OCI-LY1 (cell line): Measurements from ENCODE around the gene RNGTT.

Experiments used
- H2AFZ ChIP-seq: fragments of 200-600 bp; sonication (generic), shearing (Covaris generic); 2 replicates; pipeline ENCODE4 v1.6.0; 2014; ENCODE audit warnings: antibody characterized with exemption, mild to moderate bottlenecking, low read length
- H3F3A ChIP-seq: fragments of 200-600 bp; sonication (generic), shearing (Covaris generic); 2 replicates; pipeline ENCODE4 v1.6.0; 2014; ENCODE audit warnings: mild to moderate bottlenecking, antibody characterized with exemption, low read length, moderate library complexity; ENCODE audit not compliant: insufficient read depth
- H3K27ac ChIP-seq: fragments of 200-600 bp; sonication (generic); 2 replicates; pipeline ENCODE4 v1.5.1; 2014; ENCODE audit warnings: low read length, mixed run types, mild to moderate bottlenecking, low read depth; ENCODE audit not compliant: poor library complexity, severe bottlenecking
- H3K27me3 ChIP-seq: fragments of 200-600 bp; sonication (generic); 2 replicates; pipeline ENCODE4 v1.6.0; 2014; ENCODE audit warnings: antibody characterized with exemption, mild to moderate bottlenecking, low read length, moderate library complexity; ENCODE audit not compliant: insufficient read depth
- H3K36me3 ChIP-seq: fragments of 200-600 bp; sonication (generic); 2 replicates; pipeline ENCODE4 v1.6.1; 2014; ENCODE audit warnings: mild to moderate bottlenecking, antibody characterized with exemption, low read length, moderate library complexity, mixed read lengths; ENCODE audit not compliant: insufficient read depth
- H3K4me1 ChIP-seq: fragments of 200-600 bp; sonication (generic); 2 replicates; pipeline ENCODE4 v1.5.1; 2014; ENCODE audit warnings: mild to moderate bottlenecking, low read length, moderate library complexity; ENCODE audit not compliant: insufficient read depth, severe bottlenecking
- H3K4me2 ChIP-seq: fragments of 200-600 bp; sonication (generic), shearing (Covaris generic); 2 replicates; pipeline ENCODE4 v1.6.1; 2014; ENCODE audit warnings: low read length
- H3K4me3 ChIP-seq: fragments of 200-600 bp; sonication (generic); 2 replicates; pipeline ENCODE4 v1.5.1; 2014; ENCODE audit warnings: low read length, low read depth, mild to moderate bottlenecking, mixed read lengths; ENCODE audit not compliant: poor library complexity, severe bottlenecking
- H3K79me2 ChIP-seq: fragments of 200-600 bp; shearing (Covaris generic); 2 replicates; pipeline ENCODE4 v1.6.1; 2016; ENCODE audit warnings: mixed run types, low read length, mixed read lengths; ENCODE audit not compliant: insufficient read depth
- H3K9ac ChIP-seq: fragments of 200-600 bp; sonication (generic), shearing (Covaris generic); 2 replicates; pipeline ENCODE4 v1.6.1; 2014; ENCODE audit warnings: mild to moderate bottlenecking, low read length, mixed read lengths
- H3K9me2 ChIP-seq: fragments of 200-600 bp; sonication (generic), shearing (Covaris generic); 2 replicates; pipeline ENCODE4 v1.6.1; 2014; ENCODE audit warnings: low read depth, mild to moderate bottlenecking, low read length, mixed read lengths
- H3K9me3 ChIP-seq: fragments of 200-600 bp; shearing (Covaris generic); 2 replicates; pipeline ENCODE4 v1.6.1; 2014; ENCODE audit warnings: low read length, mixed read lengths
- H4K20me1 ChIP-seq: fragments of 200-600 bp; sonication (generic), shearing (Covaris generic); 2 replicates; pipeline ENCODE4 v1.6.0; 2016; ENCODE audit warnings: mild to moderate bottlenecking, low read length; ENCODE audit not compliant: insufficient read depth
- EZH2 ChIP-seq: fragments of 200-600 bp; sonication (generic), shearing (Covaris generic); IDR thresholded peaks from 2 replicates; pipeline ENCODE4 v1.8.0; 2017; ENCODE audit warnings: borderline replicate concordance, mixed run types, mild to moderate bottlenecking, antibody characterized with exemption, low read length, moderate library complexity, mixed read lengths
- TF ChIP-seq, protein P1 (sequence below): fragments of 200-600 bp; sonication (generic), shearing (Covaris generic); IDR thresholded peaks from 2 replicates; pipeline ENCODE4 v1.5.1; 2017; ENCODE audit warnings: mild to moderate bottlenecking, antibody characterized with exemption, low read length, moderate library complexity, mixed read lengths

Gene RNGTT

DNA sequence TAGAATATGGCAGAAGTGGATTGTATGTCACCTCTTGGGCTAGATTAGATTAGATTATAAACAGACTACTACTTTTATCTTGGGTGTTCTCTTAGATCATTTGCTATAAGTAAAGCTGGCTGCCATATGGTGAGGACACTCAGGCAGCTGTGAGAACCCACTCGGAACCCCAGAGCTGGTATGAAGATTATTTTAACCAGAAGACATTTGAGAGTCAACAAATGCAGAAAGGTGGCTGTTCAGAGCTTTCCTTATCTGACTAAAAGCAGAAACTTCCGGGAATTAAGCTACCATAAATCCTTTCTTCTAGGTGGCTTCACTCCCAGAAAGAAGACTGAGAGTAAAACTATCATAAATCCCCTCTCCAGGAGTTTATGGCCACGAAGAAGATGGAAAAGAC lies 91.9 kb downstream of the RNGTT start:
- no peaks in the 10 kb centered on the region for H3K36me3 ChIP-seq
- H3K79me2 ChIP-seq = no peaks in the 10 kb centered on the region
- H3K9me3 ChIP-seq = no peaks in the 10 kb centered on the region
- no peak overlapping the region for H3K9ac ChIP-seq
- no peak for TF ChIP-seq EZH2
- TF ChIP-seq, protein P1, sequence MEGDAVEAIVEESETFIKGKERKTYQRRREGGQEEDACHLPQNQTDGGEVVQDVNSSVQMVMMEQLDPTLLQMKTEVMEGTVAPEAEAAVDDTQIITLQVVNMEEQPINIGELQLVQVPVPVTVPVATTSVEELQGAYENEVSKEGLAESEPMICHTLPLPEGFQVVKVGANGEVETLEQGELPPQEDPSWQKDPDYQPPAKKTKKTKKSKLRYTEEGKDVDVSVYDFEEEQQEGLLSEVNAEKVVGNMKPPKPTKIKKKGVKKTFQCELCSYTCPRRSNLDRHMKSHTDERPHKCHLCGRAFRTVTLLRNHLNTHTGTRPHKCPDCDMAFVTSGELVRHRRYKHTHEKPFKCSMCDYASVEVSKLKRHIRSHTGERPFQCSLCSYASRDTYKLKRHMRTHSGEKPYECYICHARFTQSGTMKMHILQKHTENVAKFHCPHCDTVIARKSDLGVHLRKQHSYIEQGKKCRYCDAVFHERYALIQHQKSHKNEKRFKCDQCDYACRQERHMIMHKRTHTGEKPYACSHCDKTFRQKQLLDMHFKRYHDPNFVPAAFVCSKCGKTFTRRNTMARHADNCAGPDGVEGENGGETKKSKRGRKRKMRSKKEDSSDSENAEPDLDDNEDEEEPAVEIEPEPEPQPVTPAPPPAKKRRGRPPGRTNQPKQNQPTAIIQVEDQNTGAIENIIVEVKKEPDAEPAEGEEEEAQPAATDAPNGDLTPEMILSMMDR = no peak
- H3F3A ChIP-seq = no peaks in the 10 kb centered on the region
- no peaks in the 10 kb centered on the region for H3K27me3 ChIP-seq
- no peak overlapping the region for H3K27ac ChIP-seq
- H3K9me2 ChIP-seq = no peaks in the 10 kb centered on the region
- no peak overlapping the region for H2AFZ ChIP-seq
- no peak overlapping the region for H3K4me2 ChIP-seq
- peaks cover 19% of the 10 kb centered on the region for H3K4me1 ChIP-seq
- H4K20me1 ChIP-seq = no peaks in the 10 kb centered on the region
- no peak overlapping the region for H3K4me3 ChIP-seq

DNA sequence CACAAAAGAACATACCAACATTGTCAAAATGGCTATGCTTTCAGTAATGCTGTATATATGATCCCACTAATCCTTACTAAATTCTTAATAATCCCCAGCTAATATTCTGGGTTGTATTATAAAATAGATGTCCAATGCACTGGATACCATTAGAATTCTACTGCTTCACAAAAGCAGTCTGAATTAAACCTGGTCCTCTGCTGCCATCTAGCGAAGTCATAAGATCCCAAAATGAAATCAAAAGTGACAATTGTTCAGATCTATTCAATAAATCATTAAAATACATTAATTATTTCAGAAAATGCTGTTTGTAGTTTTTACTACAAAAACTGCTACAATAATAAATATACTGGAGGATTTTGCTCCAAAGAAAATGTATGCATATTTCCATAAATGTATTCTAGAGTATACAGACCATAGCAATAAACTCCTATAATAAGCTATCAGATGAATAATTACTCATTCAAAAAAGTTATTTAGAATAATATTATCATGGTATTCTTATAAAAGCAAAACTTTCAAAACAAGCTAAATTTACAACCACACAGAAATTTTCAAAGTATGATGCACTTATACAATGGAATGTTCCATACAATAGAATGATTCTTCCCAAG lies 92.6 kb downstream of the RNGTT start:
- no peak overlapping the region for H3K4me2 ChIP-seq
- H4K20me1 ChIP-seq = no peaks in the 10 kb centered on the region
- no peaks in the 10 kb centered on the region for H3F3A ChIP-seq

DNA sequence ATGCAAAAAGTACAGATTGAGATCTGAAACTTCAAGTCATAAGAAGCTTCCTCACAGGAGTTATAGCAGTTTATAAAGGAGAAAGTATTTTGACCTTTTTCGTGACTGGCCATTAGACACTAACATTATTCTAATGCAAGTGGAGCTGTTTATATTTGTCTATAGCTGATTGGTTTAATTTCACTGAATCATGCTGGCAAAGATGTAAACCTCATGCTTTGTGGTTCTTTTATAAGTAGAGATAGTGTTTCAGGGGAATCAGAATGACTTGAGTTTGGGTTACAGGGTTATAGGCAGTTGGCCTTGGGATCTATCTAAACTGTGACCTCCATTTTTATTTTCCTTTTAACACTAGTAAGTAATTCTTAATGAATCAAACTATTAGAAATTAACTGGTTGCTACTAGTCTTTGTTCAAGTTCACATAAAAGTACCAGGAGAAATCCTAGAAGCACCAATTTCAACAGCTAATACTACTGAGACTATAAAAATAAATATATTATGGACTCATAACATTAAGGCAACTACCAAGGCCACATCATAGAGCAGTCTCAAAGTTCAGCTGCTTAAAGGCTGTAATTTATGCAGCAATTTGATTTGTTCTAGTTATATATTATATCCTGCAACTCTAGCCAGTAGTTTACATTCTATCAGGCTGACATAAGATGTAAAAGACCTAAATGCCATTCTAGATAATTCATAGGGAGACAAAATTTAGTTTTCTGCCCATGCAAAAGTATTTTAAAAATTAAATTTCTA lies 94.0 kb downstream of the RNGTT start:
- H3K4me1 ChIP-seq = peaks cover 19% of the 10 kb centered on the region
- no peaks in the 10 kb centered on the region for H3K9me2 ChIP-seq
- no peaks in the 10 kb centered on the region for H3K79me2 ChIP-seq
- no peak overlapping the region for H3K4me2 ChIP-seq
- H3F3A ChIP-seq = no peaks in the 10 kb centered on the region
- H3K36me3 ChIP-seq = 0 out of 2 replicates have a peak, but pooled peaks cover 4% of the 10 kb centered on the region
- no peak overlapping the region for H3K9ac ChIP-seq
- no peaks in the 10 kb centered on the region for H3K9me3 ChIP-seq
- no peak overlapping the region for H2AFZ ChIP-seq
- no peak overlapping the region for H3K27ac ChIP-seq
- no peaks in the 10 kb centered on the region for H3K27me3 ChIP-seq
- TF ChIP-seq, protein P1 = no peak
- TF ChIP-seq EZH2 = no peak
- H4K20me1 ChIP-seq = no peaks in the 10 kb centered on the region
- no peak overlapping the region for H3K4me3 ChIP-seq

More for the DNA sequence above, 92.6 kb downstream of the RNGTT start:
- no peak overlapping the region for H3K9ac ChIP-seq
- H3K79me2 ChIP-seq = no peaks in the 10 kb centered on the region
- H3K27me3 ChIP-seq = no peaks in the 10 kb centered on the region
- peaks cover 19% of the 10 kb centered on the region for H3K4me1 ChIP-seq
- 0 out of 2 replicates have a peak, but pooled peaks cover 4% of the 10 kb centered on the region for H3K36me3 ChIP-seq
- H3K27ac ChIP-seq = no peak overlapping the region
- TF ChIP-seq EZH2 = no peak
- TF ChIP-seq, protein P1 = peak; percentile 71
- H2AFZ ChIP-seq = no peak overlapping the region
- H3K9me3 ChIP-seq = no peaks in the 10 kb centered on the region
- no peaks in the 10 kb centered on the region for H3K9me2 ChIP-seq
- H3K4me3 ChIP-seq = no peak overlapping the region
